OCI-LY1 (cell line): ENCODE data around the gene ADGRG4.

Source experiments
- EZH2 ChIP-seq: fragments of 200-600 bp; sonication (generic), shearing (Covaris generic); IDR thresholded peaks from 2 replicates; pipeline ENCODE4 v1.8.0; 2017; ENCODE audit warnings: borderline replicate concordance, mixed run types, mild to moderate bottlenecking, antibody characterized with exemption, low read length, moderate library complexity, mixed read lengths
- TF ChIP-seq, protein P1 (sequence below): fragments of 200-600 bp; sonication (generic), shearing (Covaris generic); IDR thresholded peaks from 2 replicates; pipeline ENCODE4 v1.5.1; 2017; ENCODE audit warnings: mild to moderate bottlenecking, antibody characterized with exemption, low read length, moderate library complexity, mixed read lengths

DNA sequence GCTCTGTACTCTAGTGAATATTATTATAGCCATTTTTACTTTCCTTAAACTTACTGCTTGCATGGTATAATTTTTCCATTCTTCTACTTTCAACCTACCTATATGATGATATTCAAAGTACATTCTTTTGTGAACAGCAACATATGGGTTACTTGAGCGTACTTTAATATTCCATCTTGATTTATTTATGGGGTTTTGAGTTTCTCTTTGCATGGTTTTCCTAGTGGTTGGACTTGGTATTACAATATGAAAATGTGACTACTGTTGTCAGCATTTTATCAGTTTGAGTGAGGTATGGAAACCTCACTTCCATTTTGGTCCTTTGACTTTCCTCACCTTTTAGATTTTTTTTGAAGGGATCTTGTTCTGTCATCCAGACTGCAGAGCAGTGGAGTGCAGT is 35.9 kb downstream of the ADGRG4 start:
- TF ChIP-seq, protein P1, sequence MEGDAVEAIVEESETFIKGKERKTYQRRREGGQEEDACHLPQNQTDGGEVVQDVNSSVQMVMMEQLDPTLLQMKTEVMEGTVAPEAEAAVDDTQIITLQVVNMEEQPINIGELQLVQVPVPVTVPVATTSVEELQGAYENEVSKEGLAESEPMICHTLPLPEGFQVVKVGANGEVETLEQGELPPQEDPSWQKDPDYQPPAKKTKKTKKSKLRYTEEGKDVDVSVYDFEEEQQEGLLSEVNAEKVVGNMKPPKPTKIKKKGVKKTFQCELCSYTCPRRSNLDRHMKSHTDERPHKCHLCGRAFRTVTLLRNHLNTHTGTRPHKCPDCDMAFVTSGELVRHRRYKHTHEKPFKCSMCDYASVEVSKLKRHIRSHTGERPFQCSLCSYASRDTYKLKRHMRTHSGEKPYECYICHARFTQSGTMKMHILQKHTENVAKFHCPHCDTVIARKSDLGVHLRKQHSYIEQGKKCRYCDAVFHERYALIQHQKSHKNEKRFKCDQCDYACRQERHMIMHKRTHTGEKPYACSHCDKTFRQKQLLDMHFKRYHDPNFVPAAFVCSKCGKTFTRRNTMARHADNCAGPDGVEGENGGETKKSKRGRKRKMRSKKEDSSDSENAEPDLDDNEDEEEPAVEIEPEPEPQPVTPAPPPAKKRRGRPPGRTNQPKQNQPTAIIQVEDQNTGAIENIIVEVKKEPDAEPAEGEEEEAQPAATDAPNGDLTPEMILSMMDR: no peak
- no peak for TF ChIP-seq EZH2
